ENCODE results near the gene AKAP13. TPM values are rescaled to one million over a fixed set of nuclear protein-coding genes. Genes with fewer than 3 reads are reported as not detected.

Gene AKAP13
- total RNA-seq, 1 donor from 2014 or later: 450 TPM

GRCh38 chr15:85619992-85620689, 239.7 kb downstream of the AKAP13 start:
- ATAC-seq: no peak

DNA sequence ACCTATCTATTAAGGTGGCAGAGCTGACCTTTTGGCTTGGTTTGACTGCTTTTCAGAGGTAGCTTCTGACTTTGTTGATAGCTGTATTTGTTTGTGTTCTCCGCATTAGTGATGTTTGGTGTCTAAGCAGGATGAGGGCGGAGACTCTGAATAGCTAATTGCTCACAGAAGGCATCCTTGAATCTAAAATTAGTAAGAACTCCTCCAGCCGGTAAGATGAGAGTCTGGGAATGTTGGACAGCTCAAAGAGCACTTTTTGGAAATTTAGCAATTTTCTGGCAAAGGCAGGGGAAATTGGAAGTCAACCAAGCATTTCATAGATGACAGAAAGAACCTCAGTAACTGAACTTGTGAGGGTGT, 240.3 kb downstream of the AKAP13 start:
- DNase-seq: no peak
- intact Hi-C loops (cut with DNase I): no loop called here
- TF ChIP-seq, protein P1, sequence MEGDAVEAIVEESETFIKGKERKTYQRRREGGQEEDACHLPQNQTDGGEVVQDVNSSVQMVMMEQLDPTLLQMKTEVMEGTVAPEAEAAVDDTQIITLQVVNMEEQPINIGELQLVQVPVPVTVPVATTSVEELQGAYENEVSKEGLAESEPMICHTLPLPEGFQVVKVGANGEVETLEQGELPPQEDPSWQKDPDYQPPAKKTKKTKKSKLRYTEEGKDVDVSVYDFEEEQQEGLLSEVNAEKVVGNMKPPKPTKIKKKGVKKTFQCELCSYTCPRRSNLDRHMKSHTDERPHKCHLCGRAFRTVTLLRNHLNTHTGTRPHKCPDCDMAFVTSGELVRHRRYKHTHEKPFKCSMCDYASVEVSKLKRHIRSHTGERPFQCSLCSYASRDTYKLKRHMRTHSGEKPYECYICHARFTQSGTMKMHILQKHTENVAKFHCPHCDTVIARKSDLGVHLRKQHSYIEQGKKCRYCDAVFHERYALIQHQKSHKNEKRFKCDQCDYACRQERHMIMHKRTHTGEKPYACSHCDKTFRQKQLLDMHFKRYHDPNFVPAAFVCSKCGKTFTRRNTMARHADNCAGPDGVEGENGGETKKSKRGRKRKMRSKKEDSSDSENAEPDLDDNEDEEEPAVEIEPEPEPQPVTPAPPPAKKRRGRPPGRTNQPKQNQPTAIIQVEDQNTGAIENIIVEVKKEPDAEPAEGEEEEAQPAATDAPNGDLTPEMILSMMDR (IDR thresholded peaks at IDR 0.05): no peak
- ATAC-seq: peak; percentile 4
- peaks cover 9% of the 10 kb centered on the region for H3K36me3 ChIP-seq
- peak overlapping the region; percentile 78 for H3K27ac ChIP-seq
- H3K27me3 ChIP-seq: no peaks in the 10 kb centered on the region
- peak overlapping the region; percentile 47 for H3K4me3 ChIP-seq
- H3K9me3 ChIP-seq: no peaks in the 10 kb centered on the region
- H3K4me1 ChIP-seq: peaks cover 95% of the 10 kb centered on the region

More at GRCh38 chr15:85619992-85620689, 239.7 kb downstream of the AKAP13 start:
- no peak for DNase-seq
- H3K4me3 ChIP-seq: peak overlapping the region; percentile 47
- TF ChIP-seq, protein P1 (IDR thresholded peaks at IDR 0.05): no peak
- H3K27ac ChIP-seq: peak overlapping the region; percentile 78
- intact Hi-C loops (cut with DNase I): no loop called here
- H3K27me3 ChIP-seq: no peaks in the 10 kb centered on the region
- peaks cover 6% of the 10 kb centered on the region for H3K36me3 ChIP-seq
- H3K9me3 ChIP-seq: no peaks in the 10 kb centered on the region
- peaks cover 95% of the 10 kb centered on the region for H3K4me1 ChIP-seq

GRCh38 chr15:85621094-85621493, 240.7 kb downstream of the AKAP13 start:
- no peak for ATAC-seq

DNA sequence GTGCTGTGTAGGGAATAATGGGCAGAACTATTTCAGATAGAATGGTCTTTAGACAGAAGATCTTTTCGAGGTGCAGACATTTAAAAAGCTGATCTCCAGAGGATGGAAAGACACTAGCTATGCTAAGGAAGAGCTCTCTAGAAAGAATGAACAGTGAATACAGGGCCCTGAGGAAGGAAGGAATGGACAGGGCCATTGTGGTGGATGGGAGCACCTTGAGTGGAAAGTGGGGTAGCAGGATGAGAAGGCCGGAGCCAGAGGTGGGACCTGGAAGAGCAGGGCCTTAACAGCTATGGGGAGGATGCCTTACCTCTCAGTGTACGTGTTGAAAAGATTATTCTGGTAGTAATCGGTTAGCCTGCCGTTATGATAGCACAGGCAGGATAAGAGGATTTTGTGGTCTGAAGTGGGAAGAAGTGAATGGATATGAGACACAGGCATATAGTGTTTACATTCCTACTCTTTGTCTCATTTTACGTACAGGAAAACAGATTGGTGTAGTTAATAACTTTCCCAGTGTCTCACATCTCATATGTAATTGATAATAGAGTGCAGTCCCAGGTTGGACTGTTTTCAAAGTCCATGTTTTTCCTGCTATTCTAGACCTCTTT, 241.9 kb downstream of the AKAP13 start:
- peaks cover 26% of the 10 kb centered on the region for H3K36me3 ChIP-seq
- H3K4me3 ChIP-seq: peak overlapping the region; percentile 47
- H3K27ac ChIP-seq: peak overlapping the region; percentile 78
- no peak for DNase-seq
- intact Hi-C loops (cut with DNase I): no loop called here
- no peaks in the 10 kb centered on the region for H3K27me3 ChIP-seq
- peaks cover 95% of the 10 kb centered on the region for H3K4me1 ChIP-seq
- TF ChIP-seq, protein P1 (IDR thresholded peaks at IDR 0.05): no peak
- no peak for ATAC-seq
- H3K9me3 ChIP-seq: no peaks in the 10 kb centered on the region

More at GRCh38 chr15:85621094-85621493, 240.7 kb downstream of the AKAP13 start:
- intact Hi-C loops (cut with DNase I): no loop called here
- no peaks in the 10 kb centered on the region for H3K27me3 ChIP-seq
- peaks cover 95% of the 10 kb centered on the region for H3K4me1 ChIP-seq
- H3K27ac ChIP-seq: peak overlapping the region; percentile 78
- DNase-seq: no peak
- H3K9me3 ChIP-seq: no peaks in the 10 kb centered on the region
- peak overlapping the region; percentile 47 for H3K4me3 ChIP-seq
- TF ChIP-seq, protein P1 (IDR thresholded peaks at IDR 0.05): no peak
- peaks cover 13% of the 10 kb centered on the region for H3K36me3 ChIP-seq

GRCh38 chr15:85623315-85624049, 243.1 kb downstream of the AKAP13 start:
- Histone ChIP-seq H3K9me3 (no peaks in the 10 kb centered on the region), H3K36me3 (peaks cover 36% of the 10 kb centered on the region), H3K4me1 (peaks cover 93% of the 10 kb centered on the region), H3K4me3 (peak overlapping the region; percentile 47), H3K27ac (no peak overlapping the region), H3K27me3 (no peaks in the 10 kb centered on the region)
- DNase-seq (no peak), ATAC-seq (peak; percentile 57)
- TF ChIP-seq, protein P1 (IDR thresholded peaks at IDR 0.05): no peak
- intact Hi-C loops (cut with DNase I): no loop called here
